Muscle of leg (tissue), 11 donors: ENCODE results near the gene CA12. TPM values are rescaled to one million over a fixed set of nuclear protein-coding genes. Genes with fewer than 3 reads are reported as not detected.
"Not testable (repeated sequence)": the region's sequence is repeated elsewhere in the genome, so short reads cannot be mapped to it uniquely, and the experiment has no call there.

Source experiments
- DNase-seq: peaks from one replicate; pipeline ENCODE4 v3.0.0; 2013
- H3K27ac ChIP-seq: one replicate; pipeline ENCODE4 v1.5.1; 2013; ENCODE audit warnings: mild to moderate bottlenecking, low read length, control low read depth
- H3K27me3 ChIP-seq: one replicate; pipeline ENCODE4 v1.6.1; 2013; ENCODE audit warnings: low read length; ENCODE audit not compliant: control insufficient read depth, insufficient read depth
- H3K36me3 ChIP-seq: one replicate; pipeline ENCODE4 v1.6.1; 2013; ENCODE audit warnings: low read length; ENCODE audit not compliant: control insufficient read depth, insufficient read depth
- H3K4me1 ChIP-seq: one replicate; pipeline ENCODE4 v1.6.1; 2013; ENCODE audit warnings: low read length; ENCODE audit not compliant: control insufficient read depth, insufficient read depth
- H3K4me3 ChIP-seq: one replicate; pipeline ENCODE4 v1.5.1; 2013; ENCODE audit warnings: low read length, control low read depth
- H3K9me3 ChIP-seq: replicated peaks from 2 replicates; pipeline ENCODE4 v1.6.1; 2013; ENCODE audit warnings: low read depth, low read length; ENCODE audit not compliant: control insufficient read depth
- WGBS: methylation state at CpG from one replicate; pipeline ENCODE4 v1.1.5; 2013; ENCODE audit warnings: missing lambda C conversion rate; ENCODE audit not compliant: insufficient coverage; 5-methylcytosine and 5-hydroxymethylcytosine counted together
- polyA plus RNA-seq, 8 donors: library from polyadenylated mRNA; unstranded; fragments of 120-200 nt; gene quantifications; one replicate each; pipeline versions ENCODE4 v1.2.1 to v1.2.3, GENCODE V29; 2013; ENCODE audit warnings: inconsistent platforms in 1 of 8, low replicate concordance in 1 of 8; ENCODE audit not compliant: insufficient read length in 8 of 8, insufficient read depth in 1 of 8
- total RNA-seq: library from RNA; stranded (reverse); fragments of 120-200 nt; gene quantifications from one replicate; pipeline ENCODE4 v1.2.4, GENCODE V29; 2013

Gene CA12
- total and polyA plus RNA-seq, 9 donors: 0.46 to 2.9 (median 1.4) TPM

GRCh38 chr15:63349156-63349555, 32.5 kb downstream of the CA12 start:
- H3K4me3 ChIP-seq: no peak overlapping the region
- H3K4me1 ChIP-seq: peaks cover 31% of the 10 kb centered on the region
- no peak for DNase-seq
- H3K27ac ChIP-seq: no peak overlapping the region
- H3K9me3 ChIP-seq: no peaks in the 10 kb centered on the region
- H3K27me3 ChIP-seq: no peaks in the 10 kb centered on the region
- no peaks in the 10 kb centered on the region for H3K36me3 ChIP-seq
- WGBS: 100% methylated on average over 2 of the region's 6 CpGs

- H3K27me3 ChIP-seq: no peaks in the 10 kb centered on the region
- H3K27ac ChIP-seq: peak overlapping the region; percentile 54
- no peaks in the 10 kb centered on the region for H3K36me3 ChIP-seq
- no peaks in the 10 kb centered on the region for H3K9me3 ChIP-seq
- H3K4me1 ChIP-seq: peaks cover 31% of the 10 kb centered on the region
- DNase-seq: peak; percentile 78
- 68% methylated on average over 3 of the region's 7 CpGs for WGBS
- H3K4me3 ChIP-seq: no peak overlapping the region
These were observed 33.3 kb downstream of the CA12 start for GRCh38 chr15:63348392-63348791.

- WGBS: 93% methylated on average over 4 of the region's 6 CpGs
These were observed 34.4 kb downstream of the CA12 start for GRCh38 chr15:63347074-63347857.

GRCh38 chr15:63345391-63345752, 36.3 kb downstream of the CA12 start:
- whole genome bisulfite sequencing: 88% methylated on average over 14 of the region's 14 CpGs
- no peak for DNase-seq
- Histone ChIP-seq H3K4me3 (no peak overlapping the region), H3K4me1 (peaks cover 29% of the 10 kb centered on the region), H3K27ac (no peak overlapping the region), H3K27me3 (no peaks in the 10 kb centered on the region), H3K36me3 (no peaks in the 10 kb centered on the region), H3K9me3 (no peaks in the 10 kb centered on the region)

More at GRCh38 chr15:63347074-63347857, 34.4 kb downstream of the CA12 start:
- no peaks in the 10 kb centered on the region for H3K36me3 ChIP-seq
- DNase-seq: peak; percentile 47
- H3K4me3 ChIP-seq: no peak overlapping the region
- no peaks in the 10 kb centered on the region for H3K27me3 ChIP-seq
- H3K27ac ChIP-seq: no peak overlapping the region
- H3K4me1 ChIP-seq: peaks cover 31% of the 10 kb centered on the region
- H3K9me3 ChIP-seq: no peaks in the 10 kb centered on the region

GRCh38 chr15:63344731-63345390, 36.8 kb downstream of the CA12 start:
- peaks cover 24% of the 10 kb centered on the region for H3K4me1 ChIP-seq
- H3K4me3 ChIP-seq: no peak overlapping the region
- H3K36me3 ChIP-seq: no peaks in the 10 kb centered on the region
- 61% methylated on average over 5 of the region's 5 CpGs for WGBS
- no peak overlapping the region for H3K27ac ChIP-seq
- DNase-seq: no peak
- H3K9me3 ChIP-seq: no peaks in the 10 kb centered on the region
- H3K27me3 ChIP-seq: no peaks in the 10 kb centered on the region

GRCh38 chr15:63342996-63343562, 38.6 kb downstream of the CA12 start:
- not testable (repeated sequence) for H3K36me3 ChIP-seq, H3K27me3 ChIP-seq, H3K4me3 ChIP-seq, H3K9me3 ChIP-seq, DNase-seq, H3K27ac ChIP-seq
- 60% methylated on average over 2 of the region's 11 CpGs for WGBS
- peaks cover 12% of the 10 kb centered on the region for H3K4me1 ChIP-seq

- WGBS: 100% methylated on average over 2 of the region's 4 CpGs
- no peak overlapping the region for H3K27ac ChIP-seq
- H3K4me3 ChIP-seq: no peak overlapping the region
- H3K9me3 ChIP-seq: no peaks in the 10 kb centered on the region
- H3K36me3 ChIP-seq: no peaks in the 10 kb centered on the region
- no peaks in the 10 kb centered on the region for H3K27me3 ChIP-seq
- no peak for DNase-seq
- H3K4me1 ChIP-seq: peaks cover 3% of the 10 kb centered on the region
These were observed 39.7 kb downstream of the CA12 start for GRCh38 chr15:63341898-63342297.

GRCh38 chr15:63340878-63341277, 40.8 kb downstream of the CA12 start:
- Histone ChIP-seq H3K27me3 (no peaks in the 10 kb centered on the region), H3K36me3 (no peaks in the 10 kb centered on the region), H3K4me1 (no peaks in the 10 kb centered on the region), H3K27ac (no peak overlapping the region), H3K4me3 (no peak overlapping the region), H3K9me3 (no peaks in the 10 kb centered on the region)
- no peak for DNase-seq
- WGBS: 80% methylated on average over 1 of the region's 3 CpGs

- DNase-seq: no peak
- 72% methylated on average over 8 of the region's 8 CpGs for WGBS
- H3K4me3 ChIP-seq: no peak overlapping the region
These were observed 41.3 kb downstream of the CA12 start for GRCh38 chr15:63340353-63340752.

GRCh38 chr15:63339836-63340235, 41.8 kb downstream of the CA12 start:
- WGBS: 36% methylated on average over 1 of the region's 1 CpG
- H3K4me3 ChIP-seq: no peak overlapping the region
- no peaks in the 10 kb centered on the region for H3K27me3 ChIP-seq
- H3K27ac ChIP-seq: no peak overlapping the region
- no peaks in the 10 kb centered on the region for H3K9me3 ChIP-seq
- H3K36me3 ChIP-seq: no peaks in the 10 kb centered on the region
- no peaks in the 10 kb centered on the region for H3K4me1 ChIP-seq
- no peak for DNase-seq

More at GRCh38 chr15:63340353-63340752, 41.3 kb downstream of the CA12 start:
- Histone ChIP-seq H3K9me3 (no peaks in the 10 kb centered on the region), H3K4me1 (no peaks in the 10 kb centered on the region), H3K27me3 (no peaks in the 10 kb centered on the region), H3K36me3 (no peaks in the 10 kb centered on the region), H3K27ac (no peak overlapping the region)
